GM23338 (cell line): ENCODE data around the gene CDK1. TPM values are rescaled to one million over a fixed set of nuclear protein-coding genes. Genes with fewer than 3 reads are reported as not detected.

ENCODE experiments used
- ATAC-seq: fragments of 200-7000 bp; cut with Tn5 transposase; 3 replicates; pipeline ENCODE4 v1.9.1; 2020
- DNase-seq: peaks from one replicate; pipeline ENCODE4 v3.0.0-alpha.2; 2015; ENCODE audit warnings: low spot score
- H2AFZ ChIP-seq: fragments of 200-600 bp; sonication (generic); 2 replicates; pipeline ENCODE4 v1.8.0; 2016; ENCODE audit warnings: antibody characterized with exemption, mild to moderate bottlenecking, moderate library complexity
- H3F3A ChIP-seq: fragments of 200-600 bp; sonication (generic); replicated peaks from 2 replicates; pipeline ENCODE4 v1.8.0; 2017; ENCODE audit warnings: antibody characterized with exemption, mixed run types, low read depth
- H3K27ac ChIP-seq: fragments of 200-600 bp; sonication (generic); 2 replicates; pipeline ENCODE4 v1.6.1; 2016; ENCODE audit warnings: low read depth
- H3K27me3 ChIP-seq: fragments of 200-600 bp; sonication (generic); 2 replicates; pipeline ENCODE4 v1.8.0; 2016; ENCODE audit warnings: mild to moderate bottlenecking, mixed run types, moderate library complexity; ENCODE audit not compliant: insufficient read depth
- H3K36me3 ChIP-seq: fragments of 200-600 bp; sonication (generic); 2 replicates; pipeline ENCODE4 v1.8.0; 2016; ENCODE audit warnings: mild to moderate bottlenecking; ENCODE audit not compliant: insufficient read depth
- H3K4me1 ChIP-seq: fragments of 200-600 bp; sonication (generic); 2 replicates; pipeline ENCODE4 v1.8.0; 2016; ENCODE audit warnings: mild to moderate bottlenecking, moderate library complexity; ENCODE audit not compliant: insufficient read depth
- H3K4me2 ChIP-seq: fragments of 200-600 bp; sonication (generic); 2 replicates; pipeline ENCODE4 v1.7.1; 2017; ENCODE audit warnings: mixed run types
- H3K4me3 ChIP-seq: fragments of 200-600 bp; sonication (generic); 2 replicates; pipeline ENCODE4 v1.6.1; 2016; ENCODE audit warnings: mixed run types
- H3K79me2 ChIP-seq: fragments of 200-600 bp; sonication (generic); replicated peaks from 2 replicates; pipeline ENCODE4 v1.8.0; 2017; ENCODE audit warnings: mild to moderate bottlenecking; ENCODE audit not compliant: insufficient read depth
- H3K9me2 ChIP-seq: fragments of 200-600 bp; sonication (generic); 2 replicates; pipeline ENCODE4 v1.8.0; 2017; ENCODE audit not compliant: insufficient read depth
- H4K20me1 ChIP-seq: fragments of 200-600 bp; sonication (generic); replicated peaks from 2 replicates; pipeline ENCODE4 v1.8.0; 2017; ENCODE audit warnings: mild to moderate bottlenecking; ENCODE audit not compliant: insufficient read depth
- H3K27ac Mint-ChIP-seq: 2 replicates; pipeline ENCODE4 v1.8.0; 2020; ENCODE audit warnings: inconsistent platforms, mild to moderate bottlenecking, moderate library complexity, mixed read lengths
- H3K27me3 Mint-ChIP-seq: 3 replicates; pipeline ENCODE4 v1.8.0; 2022; ENCODE audit warnings: low read depth, mild to moderate bottlenecking, moderate library complexity, mixed read lengths, inconsistent platforms; ENCODE audit not compliant: insufficient read depth, poor library complexity
- H3K36me3 Mint-ChIP-seq: 3 replicates; pipeline ENCODE4 v1.8.0; 2021; ENCODE audit warnings: low read depth, mild to moderate bottlenecking, inconsistent platforms, moderate library complexity, mixed read lengths
- H3K4me1 Mint-ChIP-seq: 3 replicates; pipeline ENCODE4 v1.8.0; 2020; ENCODE audit warnings: mild to moderate bottlenecking, inconsistent platforms, mixed read lengths
- H3K4me3 Mint-ChIP-seq: 3 replicates; pipeline ENCODE4 v1.8.0; 2021; ENCODE audit warnings: moderate library complexity, mild to moderate bottlenecking, inconsistent platforms, mixed read lengths
- H3K9me3 Mint-ChIP-seq: 3 replicates; pipeline ENCODE4 v1.8.0; 2020; ENCODE audit warnings: moderate library complexity, mild to moderate bottlenecking, inconsistent platforms, mixed read lengths
- CREB1 ChIP-seq: fragments of 250-450 bp; sonication (Bioruptor Pico); IDR thresholded peaks from 2 replicates; pipeline ENCODE4 v1.5.0; 2020; ENCODE audit warnings: low read depth, mild to moderate bottlenecking, moderate library complexity
- ETS1 ChIP-seq: IDR thresholded peaks from 2 replicates; pipeline ENCODE4 v1.6.1; 2016; ENCODE audit warnings: antibody characterized with exemption
- EZH2 ChIP-seq: fragments of 200-600 bp; sonication (generic); IDR thresholded peaks from one replicate; pipeline ENCODE4 v1.8.0; 2017; ENCODE audit warnings: antibody characterized with exemption, mild to moderate bottlenecking, low read depth; ENCODE audit not compliant: unreplicated experiment
- EZH2phosphoT487 ChIP-seq: fragments of 200-600 bp; sonication (generic); IDR thresholded peaks from one replicate; pipeline ENCODE4 v1.8.1; 2018; ENCODE audit warnings: antibody characterized with exemption; ENCODE audit not compliant: unreplicated experiment
- JUNB ChIP-seq: IDR thresholded peaks from one replicate; pipeline ENCODE4 v1.6.1; 2016; ENCODE audit warnings: antibody characterized with exemption; ENCODE audit not compliant: unreplicated experiment
- NANOG ChIP-seq: IDR thresholded peaks from 2 replicates; pipeline ENCODE4 v1.6.1; 2016; ENCODE audit warnings: antibody characterized with exemption, borderline replicate concordance
- POLR2AphosphoS5 ChIP-seq: IDR thresholded peaks from 2 replicates; pipeline ENCODE4 v1.6.1; 2016; ENCODE audit warnings: antibody characterized with exemption, low read depth
- STAT1 ChIP-seq: IDR thresholded peaks from one replicate; pipeline ENCODE4 v1.6.1; 2016; ENCODE audit warnings: antibody characterized with exemption; ENCODE audit not compliant: unreplicated experiment
- ZNF114 ChIP-seq: fragments of 250-450 bp; sonication (Bioruptor Pico); IDR thresholded peaks from 2 replicates; pipeline ENCODE4 v1.5.0; 2020; ENCODE audit warnings: mild to moderate bottlenecking, moderate library complexity
- ZNF331 ChIP-seq: fragments of 250-450 bp; sonication (Bioruptor Pico); IDR thresholded peaks from 2 replicates; pipeline ENCODE4 v1.5.0; 2020; ENCODE audit warnings: low read depth, mild to moderate bottlenecking, moderate library complexity
- ZNF462 ChIP-seq: fragments of 250-450 bp; sonication (Bioruptor Pico); IDR thresholded peaks from 2 replicates; pipeline ENCODE4 v1.5.0; 2020; ENCODE audit warnings: mild to moderate bottlenecking, moderate library complexity
- polyA plus RNA-seq: library from polyadenylated mRNA; unstranded; fragments of >200 nt; fragmentation: Nextera tagmentation; extraction: Ambion mirVana; gene quantifications from 2 replicates; pipeline ENCODE4 v1.2.1, GENCODE V29; 2016
- total RNA-seq: library from RNA; depleted of rRNA; stranded (reverse); fragments of >200 nt; shearing (Covaris generic); gene quantifications from 2 replicates; pipeline ENCODE4 v1.2.3, GENCODE V29; 2014

The CDK1 gene
- total and polyA plus RNA-seq, 2 experiments from 2014 or later = 165 to 166 TPM

GRCh38 chr10:60733826-60734225, 44.5 kb upstream of the CDK1 start (continued):
- TF ChIP-seq NANOG (no peak), ZNF114 (CRISPR knock-in tag) (no peak), ZNF462 (no peak)

- H3K27me3 Mint-ChIP-seq = peaks cover 8% of the 10 kb centered on the region
- Histone ChIP-seq H3K27ac (no peak overlapping the region), H3K9me2 (0 out of 2 replicates have a peak, but pooled peaks cover 3% of the 10 kb centered on the region), H2AFZ (no peak overlapping the region), H3K4me1 (peaks cover 42% of the 10 kb centered on the region), H3K36me3 (no peaks in the 10 kb centered on the region), H3K4me2 (peak overlapping the region; percentile 81), H3K27me3 (peaks cover 11% of the 10 kb centered on the region; the same call in 1 of the 2 replicates), H3K79me2 (peaks cover 21% of the 10 kb centered on the region), H3K4me3 (peak overlapping the region; percentile 63; the same call in 1 of the 2 replicates), H3F3A (no peaks in the 10 kb centered on the region), H4K20me1 (no peaks in the 10 kb centered on the region)
- no peak for ATAC-seq
- H3K27ac Mint-ChIP-seq = no peak overlapping the region
- H3K4me3 Mint-ChIP-seq = peak overlapping the region; percentile 70
- DNase-seq = no peak
- no peak for TF ChIP-seq POLR2AphosphoS5
- no peak for TF ChIP-seq JUNB
- TF ChIP-seq STAT1 = no peak
- no peak for TF ChIP-seq ETS1
- no peak for TF ChIP-seq ZNF114 (CRISPR knock-in tag)
- TF ChIP-seq EZH2 = no peak
- no peak for TF ChIP-seq ZNF331 (CRISPR knock-in tag)
- no peak for TF ChIP-seq CREB1 (CRISPR knock-in tag)
- no peak for TF ChIP-seq EZH2phosphoT487
- peaks cover 20% of the 10 kb centered on the region; the same call in 2 of the 3 replicates for H3K4me1 Mint-ChIP-seq
- no peaks in the 10 kb centered on the region for H3K9me3 Mint-ChIP-seq
- no peaks in the 10 kb centered on the region for H3K36me3 Mint-ChIP-seq
Measured at GRCh38 chr10:60734226-60734625, 44.1 kb upstream of the CDK1 start.
